Activated CD8-positive, alpha-beta memory T cell treated with anti-CD3 and anti-CD28 coated beads for 24 hours (primary cell): Measurements from ENCODE around the gene FGF11.

ENCODE experiments used
- DNase-seq: peaks from one replicate; pipeline ENCODE4 v3.0.0-alpha.2; 2020

The FGF11 gene

GRCh38 chr17:7408863-7409262, 30.4 kb upstream of the FGF11 start:
- no peak for DNase-seq

DNA sequence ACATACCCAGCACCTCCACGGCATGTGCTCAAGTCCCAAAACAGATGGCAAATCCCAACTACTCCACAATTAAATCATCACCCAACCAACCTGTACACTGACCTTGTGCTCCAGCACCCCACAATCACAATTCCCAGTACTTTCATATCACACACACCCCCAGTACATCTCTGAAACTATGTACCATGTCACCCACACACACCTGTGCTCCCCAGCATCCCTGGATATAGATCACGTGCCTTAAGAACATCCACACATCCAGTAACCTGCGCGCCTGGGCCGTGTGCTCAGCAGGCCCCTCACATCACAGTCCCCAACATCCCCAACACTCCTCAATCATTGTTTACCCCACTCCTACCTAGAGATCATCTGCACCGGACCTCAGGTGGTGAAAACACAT, 29.6 kb upstream of the FGF11 start:
- no peak for DNase-seq

DNA sequence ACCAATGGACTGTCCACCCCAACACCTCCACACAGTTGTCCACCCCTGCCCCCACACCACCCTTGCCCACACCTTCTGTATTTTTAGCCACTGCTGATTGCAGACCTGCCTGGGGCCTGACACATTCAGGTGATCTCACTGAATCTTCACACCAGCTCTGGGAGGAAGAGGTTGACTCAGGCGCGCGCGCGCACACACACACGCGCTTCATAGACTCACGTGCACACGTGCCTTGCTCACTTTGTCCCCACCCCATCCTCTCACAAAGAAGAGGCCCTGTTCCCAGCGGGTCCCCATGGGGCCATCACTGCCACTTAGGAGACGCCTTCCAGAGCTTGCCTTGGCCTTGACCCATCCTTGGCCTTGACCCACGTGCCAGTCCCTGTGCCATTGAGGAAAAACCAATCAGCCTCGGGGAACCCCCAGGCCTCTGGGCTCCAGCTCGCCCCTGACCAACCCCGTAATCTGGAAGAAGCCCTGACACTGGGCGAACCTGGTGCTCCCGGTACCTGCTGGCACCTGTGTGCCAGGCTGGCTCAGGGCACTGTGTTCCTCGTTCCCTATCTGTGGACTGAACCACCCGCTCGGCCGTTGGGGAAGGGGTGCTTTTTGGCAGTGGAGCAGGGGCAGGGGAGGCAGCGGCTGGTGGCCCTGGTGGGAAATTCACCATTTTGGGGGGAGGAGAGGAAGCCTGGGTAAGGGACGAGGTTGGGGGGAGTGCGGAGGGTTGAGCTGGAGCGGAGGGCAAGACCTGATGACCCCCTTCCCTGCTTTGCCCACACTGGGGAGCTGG, 28.5 kb upstream of the FGF11 start:
- no peak for DNase-seq

- DNase-seq = no peak
Measured at GRCh38 chr17:7411427-7411750, 27.9 kb upstream of the FGF11 start.

GRCh38 chr17:7413346-7413985, 25.8 kb upstream of the FGF11 start:
- no peak for DNase-seq

DNA sequence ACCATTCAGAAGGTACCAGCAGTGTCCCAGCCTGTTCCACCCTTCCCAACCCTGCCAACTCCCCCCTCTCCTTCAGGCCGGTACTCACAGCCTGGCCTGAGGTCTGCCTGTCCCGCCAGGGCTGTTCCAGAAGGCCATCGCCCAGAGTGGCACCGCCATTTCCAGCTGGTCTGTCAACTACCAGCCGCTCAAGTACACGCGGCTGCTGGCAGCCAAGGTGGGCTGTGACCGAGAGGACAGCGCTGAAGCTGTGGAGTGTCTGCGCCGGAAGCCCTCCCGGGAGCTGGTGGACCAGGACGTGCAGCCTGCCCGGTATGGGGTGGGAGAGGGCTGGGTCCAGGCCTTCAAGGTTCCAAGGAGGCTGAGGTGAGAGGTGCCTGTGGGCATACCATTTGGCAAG, 24.5 kb upstream of the FGF11 start:
- no peak for DNase-seq

- DNase-seq = no peak
Measured at GRCh38 chr17:7415784-7416183, 23.5 kb upstream of the FGF11 start.

- DNase-seq = no peak
Measured at GRCh38 chr17:7416323-7416722, 23.0 kb upstream of the FGF11 start.

DNA sequence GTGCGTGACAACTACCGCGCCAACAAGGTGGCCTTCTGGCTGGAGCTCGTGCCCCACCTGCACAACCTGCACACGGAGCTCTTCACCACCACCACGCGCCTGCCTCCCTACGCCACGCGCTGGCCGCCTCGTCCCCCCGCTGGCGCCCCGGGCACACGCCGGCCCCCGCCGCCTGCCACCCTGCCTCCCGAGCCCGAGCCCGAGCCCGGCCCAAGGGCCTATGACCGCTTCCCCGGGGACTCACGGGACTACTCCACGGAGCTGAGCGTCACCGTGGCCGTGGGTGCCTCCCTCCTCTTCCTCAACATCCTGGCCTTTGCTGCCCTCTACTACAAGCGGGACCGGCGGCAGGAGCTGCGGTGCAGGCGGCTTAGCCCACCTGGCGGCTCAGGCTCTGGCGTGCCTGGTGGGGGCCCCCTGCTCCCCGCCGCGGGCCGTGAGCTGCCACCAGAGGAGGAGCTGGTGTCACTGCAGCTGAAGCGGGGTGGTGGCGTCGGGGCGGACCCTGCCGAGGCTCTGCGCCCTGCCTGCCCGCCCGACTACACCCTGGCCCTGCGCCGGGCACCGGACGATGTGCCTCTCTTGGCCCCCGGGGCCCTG, 22.2 kb upstream of the FGF11 start:
- no peak for DNase-seq

DNA sequence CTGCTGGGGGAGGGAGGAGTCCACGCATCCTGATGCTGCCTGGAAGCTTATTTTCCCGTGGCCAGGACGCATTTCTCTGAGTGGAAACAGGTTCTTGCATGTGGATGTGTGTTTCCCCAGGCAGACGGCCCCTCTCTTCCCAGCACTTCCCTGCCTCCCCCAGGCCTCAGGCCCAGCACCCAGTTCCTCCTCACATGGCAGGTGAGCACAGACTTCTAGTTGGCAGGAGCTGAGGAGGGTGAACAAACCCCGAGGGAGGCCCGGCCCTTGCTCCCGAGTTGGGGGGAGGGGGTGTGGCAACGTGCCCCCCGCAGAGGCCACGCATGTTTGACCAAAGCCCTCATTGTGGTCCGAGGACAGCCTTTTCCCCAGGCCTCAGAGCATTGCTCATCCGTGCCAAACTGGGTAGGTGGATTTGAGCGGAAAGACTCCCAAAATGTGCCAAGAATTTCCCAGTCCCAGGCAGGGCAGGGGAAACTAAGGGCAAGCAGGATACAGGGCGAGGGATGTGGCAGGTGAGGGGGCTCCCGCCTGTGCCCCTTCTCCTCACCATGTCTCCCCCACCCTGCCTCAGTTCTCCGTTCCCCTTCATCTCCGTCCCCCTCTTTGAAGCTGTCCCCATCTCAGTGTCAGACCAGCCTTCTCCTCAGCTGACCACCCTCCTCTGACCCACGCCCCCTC, 20.7 kb upstream of the FGF11 start:
- no peak for DNase-seq

DNA sequence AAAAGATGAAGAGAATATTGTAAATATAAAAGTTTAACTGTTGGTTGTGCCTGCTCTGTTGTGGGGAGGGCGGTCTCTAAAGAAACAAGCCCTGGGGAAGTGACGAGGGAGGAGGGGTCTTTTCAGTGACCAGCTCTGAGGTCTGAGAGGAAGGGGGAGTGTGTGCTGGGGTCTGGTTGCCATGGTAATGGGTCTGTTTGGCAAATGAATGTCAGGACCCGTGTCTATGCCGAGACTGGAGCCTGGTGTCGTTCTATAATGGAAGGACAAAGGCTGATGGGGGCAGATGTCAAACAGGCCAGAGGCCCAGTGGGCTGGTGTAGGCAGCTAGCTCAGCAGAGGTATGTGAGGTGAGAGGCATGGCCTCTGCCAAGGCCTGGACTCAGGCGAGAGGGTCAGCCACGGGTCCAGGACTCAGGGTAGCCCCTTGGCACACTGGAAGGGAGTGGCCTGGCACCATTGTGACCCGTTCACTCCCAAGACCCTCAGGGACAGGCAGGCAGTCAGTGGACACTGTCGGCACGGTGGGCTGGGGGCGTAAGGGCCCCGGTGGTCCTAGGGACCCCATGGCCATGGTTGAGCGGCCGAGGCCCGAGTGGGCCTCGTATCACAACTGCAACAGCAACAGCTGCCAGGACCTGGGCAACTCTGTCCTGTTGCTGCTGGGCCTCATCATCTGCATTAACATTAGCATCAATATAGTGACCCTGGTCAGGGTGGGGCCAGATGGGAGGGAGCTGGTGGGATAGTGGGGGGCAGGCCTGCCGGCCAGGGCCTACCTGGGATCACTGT, 19.3 kb upstream of the FGF11 start, which contains the start of gene SPEM1:
Gene SPEM1 (plus strand): TSS at position 506 of the 792 bp plus-strand sequence. CDS start 61 bp downstream, at position 567.
- no peak for DNase-seq

DNA sequence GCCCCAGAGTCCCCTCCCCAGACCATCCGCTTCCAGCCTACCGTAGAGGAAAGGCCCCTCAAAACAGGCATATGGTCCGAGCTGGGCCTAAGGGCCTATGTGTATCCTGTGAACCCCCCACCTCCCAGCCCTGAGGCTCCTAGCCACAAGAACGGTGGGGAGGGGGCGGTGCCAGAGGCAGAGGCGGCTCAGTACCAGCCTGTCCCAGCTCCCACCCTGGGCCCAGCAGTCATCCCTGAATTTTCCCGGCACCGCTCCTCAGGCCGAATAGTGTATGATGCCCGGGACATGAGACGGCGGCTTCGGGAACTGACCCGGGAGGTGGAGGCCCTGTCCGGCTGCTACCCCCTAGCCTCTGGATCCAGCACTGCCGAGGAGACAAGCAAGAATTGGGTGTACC, 18.1 kb upstream of the FGF11 start:
- DNase-seq = no peak

GRCh38 chr17:7423679-7424078, 15.6 kb upstream of the FGF11 start:
- no peak for DNase-seq

DNA sequence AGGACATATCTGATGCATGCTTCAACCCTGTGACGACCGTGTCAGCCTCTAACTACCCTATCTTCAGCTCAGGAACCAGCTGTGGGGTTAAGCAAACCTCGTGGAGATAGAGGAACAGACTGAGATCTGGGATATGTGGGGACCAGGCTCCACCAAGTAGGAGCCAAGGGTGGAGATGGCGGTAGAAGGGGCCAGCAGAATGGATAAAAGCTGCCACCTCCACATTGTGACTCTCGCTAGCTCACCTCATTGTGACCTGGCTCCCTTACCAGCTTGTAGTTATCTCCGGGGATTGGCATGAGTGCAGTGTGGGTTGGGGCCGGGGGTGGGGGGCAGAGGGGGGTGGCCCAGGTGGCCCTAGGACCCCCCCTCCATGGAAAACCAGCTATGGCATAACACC, 14.0 kb upstream of the FGF11 start, which contains the start of gene SPEM2:
Gene SPEM2 (plus strand): TSS at position 301 of the 400 bp plus-strand sequence. CDS start 73 bp downstream, at position 374.
- no peak for DNase-seq

DNA sequence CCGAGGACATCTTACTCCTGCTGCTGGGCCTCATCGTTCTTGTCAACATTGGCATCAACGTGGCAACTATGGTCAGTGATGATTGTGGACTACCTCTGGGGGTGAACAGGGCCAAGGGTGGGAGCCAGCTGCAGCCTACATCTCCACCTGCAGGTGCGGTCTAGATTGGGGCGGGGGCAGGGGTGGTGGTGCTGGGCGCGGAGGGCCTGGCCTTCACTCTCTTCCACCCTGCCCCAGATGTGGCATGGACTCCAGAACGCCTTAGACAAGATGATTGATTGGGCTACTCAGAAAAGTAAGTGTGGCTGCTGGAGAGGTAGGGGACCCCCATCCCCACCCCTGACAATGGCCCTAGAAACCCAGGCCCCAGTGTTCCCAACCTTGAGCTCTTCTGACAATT, 13.6 kb upstream of the FGF11 start:
- DNase-seq = no peak

DNA sequence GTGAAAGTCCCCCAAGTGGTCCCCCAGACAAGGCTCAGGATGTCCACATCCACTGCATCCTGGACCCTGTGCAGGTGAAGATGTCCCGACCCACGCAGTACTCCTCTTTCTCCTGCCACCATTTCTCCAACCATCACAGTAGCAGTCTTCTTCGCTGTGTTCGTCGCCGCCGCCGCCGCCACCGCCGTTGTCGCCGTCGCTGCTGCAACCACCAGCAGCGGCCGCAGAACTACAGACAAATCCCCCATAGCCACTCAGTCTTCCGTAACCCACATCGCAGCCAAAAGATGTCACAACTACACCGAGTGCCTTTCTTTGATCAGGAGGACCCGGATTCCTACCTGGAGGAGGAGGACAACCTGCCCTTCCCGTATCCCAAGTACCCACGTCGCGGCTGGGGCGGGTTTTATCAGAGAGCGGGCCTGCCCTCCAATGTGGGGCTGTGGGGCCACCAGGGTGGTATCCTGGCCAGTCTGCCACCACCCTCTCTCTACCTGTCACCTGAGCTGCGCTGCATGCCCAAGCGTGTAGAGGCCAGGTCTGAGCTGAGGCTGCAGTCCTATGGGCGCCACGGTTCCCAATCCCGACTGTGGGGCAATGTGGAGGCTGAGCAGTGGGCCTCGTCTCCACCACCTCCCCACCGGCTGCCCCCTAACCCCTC, 13.0 kb upstream of the FGF11 start:
- DNase-seq = no peak

DNA sequence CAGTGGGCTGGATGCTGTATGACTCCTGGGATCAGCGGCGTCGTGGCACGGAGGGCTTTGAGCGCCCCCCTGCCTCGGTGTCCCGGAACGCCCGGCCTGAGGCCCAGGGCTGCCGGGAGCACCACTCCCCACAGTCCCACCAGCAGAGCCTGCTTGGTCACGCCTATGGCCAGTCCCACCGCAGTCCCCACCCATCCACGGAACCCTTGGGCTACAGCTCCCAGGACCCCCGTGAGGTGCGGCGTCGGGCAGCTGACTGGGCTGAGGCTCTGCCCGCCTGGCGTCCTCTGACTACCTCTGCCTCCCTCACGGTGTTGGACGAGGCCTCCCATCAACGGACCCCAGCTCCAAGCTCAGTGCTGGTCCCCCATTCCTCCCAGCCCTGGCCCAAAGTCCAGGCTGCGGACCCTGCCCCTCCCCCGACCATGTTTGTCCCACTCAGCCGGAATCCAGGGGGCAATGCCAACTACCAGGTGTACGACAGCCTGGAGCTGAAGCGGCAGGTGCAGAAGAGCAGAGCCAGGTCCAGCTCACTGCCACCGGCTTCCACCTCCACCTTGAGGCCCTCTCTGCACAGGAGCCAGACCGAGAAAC, 12.3 kb upstream of the FGF11 start:
- no peak for DNase-seq

DNA sequence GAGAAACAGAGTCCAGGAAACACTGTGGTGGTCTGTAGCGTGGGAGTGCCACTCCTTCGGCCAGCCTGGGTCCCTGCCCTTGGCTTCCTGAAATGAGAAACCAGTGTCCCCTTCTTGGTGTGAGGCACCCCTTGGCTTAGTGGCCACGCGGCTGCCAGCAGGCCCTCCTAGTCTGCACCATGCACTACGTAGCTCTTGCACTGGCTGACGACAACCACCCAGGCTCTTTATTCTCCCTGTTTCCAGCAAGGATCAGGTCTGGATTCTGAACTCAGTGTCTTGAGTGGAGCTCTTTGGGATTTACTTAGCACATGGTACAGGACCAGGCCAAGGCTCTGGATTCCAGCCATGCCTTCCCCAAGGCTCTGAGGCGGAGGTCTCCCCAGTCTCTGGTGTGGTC, 11.8 kb upstream of the FGF11 start:
- no peak for DNase-seq

GRCh38 chr17:7428557-7428956, 10.8 kb upstream of the FGF11 start, which contains the start of gene SPEM3:
TSS of gene SPEM3 (plus strand) at chr17:7428857. CDS start at chr17:7428903, 46 bp downstream.
- no peak for DNase-seq

GRCh38 chr17:7429722-7430121, 9.6 kb upstream of the FGF11 start:
- no peak for DNase-seq

- DNase-seq = no peak
Measured at GRCh38 chr17:7431231-7431630, 8.1 kb upstream of the FGF11 start.

- DNase-seq = no peak
Measured at GRCh38 chr17:7432296-7432695, 7.0 kb upstream of the FGF11 start.
